Ascending aorta (tissue), 2 donors: ENCODE results near the gene KLHL2. TPM values are rescaled to one million over a fixed set of nuclear protein-coding genes. Genes with fewer than 3 reads are reported as not detected.

Source experiments
- DNase-seq, 2 donors: peaks; one replicate each; pipeline ENCODE4 v3.0.0-alpha.2; 2019; ENCODE audit warnings: low spot score in 2 of 2
- H3K27ac ChIP-seq, 2 donors: fragments of 200-600 bp; sonication (generic); one replicate each; pipeline ENCODE4 v1.5.1; 2016 to 2017; ENCODE audit warnings: mild to moderate bottlenecking in 1 of 2
- H3K27me3 ChIP-seq: fragments of 200-600 bp; sonication (generic); one replicate; pipeline ENCODE4 v1.5.1; 2017
- H3K36me3 ChIP-seq, 2 donors: fragments of 200-600 bp; sonication (generic); one replicate each; pipeline ENCODE4 v1.5.1; 2016
- H3K4me1 ChIP-seq, 2 donors: fragments of 200-600 bp; sonication (generic); one replicate each; pipeline ENCODE4 v1.5.1; 2016 to 2017; ENCODE audit warnings: mild to moderate bottlenecking in 1 of 2
- H3K4me3 ChIP-seq, 2 donors: fragments of 200-600 bp; sonication (generic); one replicate each; pipeline ENCODE4 v1.5.1; 2016 to 2017; ENCODE audit warnings: mild to moderate bottlenecking in 1 of 2
- H3K9me3 ChIP-seq, 2 donors: fragments of 200-600 bp; sonication (generic); one replicate each; pipeline ENCODE4 v1.5.1; 2016
- CTCF ChIP-seq, 3 experiments: fragments of 200-600 bp in 2 of 3; fragments of 450-650 bp in 1 of 3; sonication (generic) in 2 of 3; IDR thresholded peaks; one replicate each; pipeline ENCODE4 v1.5.1; 2016 to 2019; ENCODE audit warnings: antibody characterized with exemption in 3 of 3, mild to moderate bottlenecking in 1 of 3, moderate library complexity in 1 of 3
- intact Hi-C: fragments of 100-400 bp; cut with DNase I; formaldehyde crosslinking; loops from one replicate; pipeline ENCODE4 v1.15.1; 2023
- total RNA-seq: library from RNA; depleted of rRNA; stranded (reverse); fragments of >200 nt; gene quantifications from one replicate; pipeline ENCODE4 v1.1.0, GENCODE V29; 2016

KLHL2 gene
- total RNA-seq, 1 donor from 2014 or later, result 0.96 TPM

- DNase-seq, result no peak
- Histone ChIP-seq H3K4me3 (no peak overlapping the region), H3K27ac (no peak overlapping the region), H3K27me3 (no peaks in the 10 kb centered on the region), H3K9me3 (no peaks in the 10 kb centered on the region), H3K36me3 (no peaks in the 10 kb centered on the region), H3K4me1 (no peaks in the 10 kb centered on the region)
- no peak for TF ChIP-seq CTCF (IDR thresholded peaks at IDR 0.05)
- intact Hi-C loops, result no loop called here
Observed at GRCh38 chr4:165288639-165289422, 81.5 kb downstream of the KLHL2 start.

- Histone ChIP-seq H3K27me3 (no peaks in the 10 kb centered on the region), H3K27ac (no peak overlapping the region), H3K4me1 (no peaks in the 10 kb centered on the region), H3K9me3 (no peaks in the 10 kb centered on the region), H3K36me3 (no peaks in the 10 kb centered on the region), H3K4me3 (no peak overlapping the region)
- no peak for TF ChIP-seq CTCF (IDR thresholded peaks at IDR 0.05)
- intact Hi-C loops, result no loop called here
- DNase-seq, result no peak
Observed at GRCh38 chr4:165289423-165289785, 82.0 kb downstream of the KLHL2 start.

- intact Hi-C loops, result no loop called here
- no peak for TF ChIP-seq CTCF (IDR thresholded peaks at IDR 0.05)
- Histone ChIP-seq H3K27me3 (no peaks in the 10 kb centered on the region), H3K9me3 (no peaks in the 10 kb centered on the region), H3K36me3 (peaks cover 5 to 6% of the 10 kb centered on the region in 2 donors), H3K4me3 (no peak overlapping the region), H3K27ac (no peak overlapping the region), H3K4me1 (no peaks in the 10 kb centered on the region)
- DNase-seq, result no peak
Observed at GRCh38 chr4:165293061-165293460, 85.7 kb downstream of the KLHL2 start.

GRCh38 chr4:165293927-165294649, 86.7 kb downstream of the KLHL2 start:
- Histone ChIP-seq H3K27me3 (no peaks in the 10 kb centered on the region), H3K4me1 (no peaks in the 10 kb centered on the region), H3K36me3 (peaks cover 5 to 14% of the 10 kb centered on the region in 2 donors), H3K9me3 (no peaks in the 10 kb centered on the region), H3K27ac (no peak overlapping the region), H3K4me3 (no peak overlapping the region)
- TF ChIP-seq CTCF (IDR thresholded peaks at IDR 0.05), result no peak
- intact Hi-C loops, result no loop called here
- no peak for DNase-seq

- Histone ChIP-seq H3K27me3 (no peaks in the 10 kb centered on the region), H3K9me3 (no peaks in the 10 kb centered on the region), H3K36me3 (peaks cover 5 to 19% of the 10 kb centered on the region in 2 donors), H3K4me1 (no peaks in the 10 kb centered on the region), H3K27ac (no peak overlapping the region), H3K4me3 (no peak overlapping the region)
- no peak for TF ChIP-seq CTCF (IDR thresholded peaks at IDR 0.05)
- DNase-seq, result no peak
- intact Hi-C loops, result no loop called here
Observed at GRCh38 chr4:165294907-165295306, 87.5 kb downstream of the KLHL2 start.
